GM19372 (cell line): ENCODE results near the gene KCNN1.
"Not testable (repeated sequence)": the region's sequence is repeated elsewhere in the genome, so short reads cannot be mapped to it uniquely, and the experiment has no call there.

Source experiments
- ATAC-seq: cut with Tn5 transposase; IDR thresholded peaks from one replicate; pipeline ENCODE4 v1.9.1; 2021; ENCODE audit warnings: mild to moderate bottlenecking, low read depth, moderate library complexity; ENCODE audit not compliant: unreplicated experiment

KCNN1 gene

DNA sequence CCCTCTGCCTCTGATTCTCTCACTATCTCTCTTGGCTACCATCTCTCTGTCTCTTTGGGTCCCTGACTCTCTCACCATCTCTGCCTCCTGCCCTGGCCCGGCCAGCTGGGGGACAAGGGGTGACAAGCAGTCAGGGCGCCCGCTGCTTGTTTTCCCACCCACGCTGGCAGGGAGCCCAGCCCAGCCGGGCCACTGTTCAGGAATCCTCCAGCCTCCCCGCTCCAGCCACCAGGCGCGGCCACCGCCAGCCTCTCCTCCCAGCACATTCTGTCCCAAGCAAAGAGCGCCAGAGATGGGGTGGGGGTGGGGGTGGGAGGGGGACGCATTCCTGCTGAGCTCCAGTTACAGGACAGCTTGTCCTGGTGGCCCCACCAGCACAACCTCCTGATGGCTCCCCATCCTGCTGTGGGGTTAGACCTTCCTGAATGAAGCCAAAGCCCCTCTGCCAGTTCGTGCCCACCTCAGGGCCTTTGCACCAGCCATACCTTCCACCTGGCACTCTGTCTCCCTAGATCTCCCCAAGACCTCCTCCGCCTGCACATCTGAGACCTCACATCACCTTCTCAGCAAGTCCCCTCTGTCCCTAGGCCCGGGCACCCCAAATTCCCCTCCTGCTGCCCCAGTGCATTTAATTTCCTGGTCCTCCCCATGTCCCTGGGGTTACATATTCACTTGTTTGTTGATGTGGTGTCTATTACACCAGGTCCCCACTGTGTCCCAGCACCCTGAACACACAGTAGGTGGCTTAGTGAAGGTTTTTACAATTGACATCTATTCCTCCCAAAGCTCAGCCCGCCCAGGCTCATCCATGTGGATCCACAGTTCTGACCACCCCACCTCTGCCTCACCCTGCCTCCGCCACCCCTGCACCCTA, 53.5 kb downstream of the KCNN1 start:
- ATAC-seq: no peak

- ATAC-seq: no peak
Observed at GRCh38 chr19:18021121-18021755, 54.3 kb downstream of the KCNN1 start.

- ATAC-seq: no peak
Observed at GRCh38 chr19:18023622-18024251, 56.8 kb downstream of the KCNN1 start.

- no peak for ATAC-seq
Observed at GRCh38 chr19:18027151-18027550, 60.2 kb downstream of the KCNN1 start.

DNA sequence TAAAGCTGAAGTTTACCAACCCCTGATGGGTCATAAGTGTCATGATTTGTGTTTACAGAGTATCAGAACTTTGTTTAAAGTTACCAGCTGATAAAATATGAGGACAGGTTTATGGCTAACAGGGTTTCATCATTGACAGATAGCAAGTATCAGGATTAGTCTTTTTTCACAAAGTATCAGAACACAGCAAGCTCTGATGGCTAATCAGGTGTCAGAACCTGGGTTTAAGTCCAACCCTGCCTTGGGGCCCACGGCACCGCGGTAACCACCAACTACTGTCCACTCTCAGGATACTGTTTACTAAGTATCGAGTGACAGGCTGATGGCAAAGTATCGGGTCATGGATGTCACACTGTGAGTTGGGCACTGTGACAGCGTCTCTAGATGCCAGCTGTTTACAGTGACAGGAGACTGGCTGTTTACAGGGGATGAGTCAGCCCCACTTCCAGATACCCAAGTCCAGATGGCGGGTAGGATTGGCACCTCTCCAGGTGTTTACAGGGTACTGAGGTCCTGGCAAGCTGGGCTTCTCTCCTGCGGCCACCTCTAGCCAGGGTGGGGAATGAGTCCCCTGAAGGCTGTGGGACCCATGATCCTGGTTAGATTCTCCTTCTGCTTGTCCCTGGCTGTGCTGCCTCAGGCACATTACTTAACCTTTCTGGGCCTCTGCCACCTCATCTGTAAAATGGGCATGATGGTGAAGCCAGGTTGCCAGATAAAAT, 62.9 kb downstream of the KCNN1 start:
- ATAC-seq: no peak

DNA sequence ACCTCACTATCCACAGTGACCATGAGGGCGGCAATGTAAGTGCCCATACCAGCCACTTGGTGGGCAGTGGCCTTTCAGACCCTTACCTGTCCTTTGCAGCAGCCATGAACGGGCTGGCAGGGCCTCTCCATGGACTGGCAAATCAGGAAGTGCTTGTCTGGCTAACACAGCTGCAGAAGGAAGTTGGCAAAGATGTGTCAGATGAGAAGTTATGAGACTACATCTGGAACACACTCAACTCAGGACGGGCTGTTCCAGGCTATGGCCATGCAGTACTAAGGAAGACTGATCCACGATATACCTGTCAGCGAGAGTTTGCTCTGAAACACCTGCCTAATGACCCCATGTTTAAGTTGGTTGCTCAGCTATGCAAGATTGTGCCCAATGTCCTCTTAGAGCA, 64.5 kb downstream of the KCNN1 start:
- not testable (repeated sequence) for ATAC-seq

GRCh38 chr19:18032102-18032501, 65.2 kb downstream of the KCNN1 start:
- not testable (repeated sequence) for ATAC-seq

DNA sequence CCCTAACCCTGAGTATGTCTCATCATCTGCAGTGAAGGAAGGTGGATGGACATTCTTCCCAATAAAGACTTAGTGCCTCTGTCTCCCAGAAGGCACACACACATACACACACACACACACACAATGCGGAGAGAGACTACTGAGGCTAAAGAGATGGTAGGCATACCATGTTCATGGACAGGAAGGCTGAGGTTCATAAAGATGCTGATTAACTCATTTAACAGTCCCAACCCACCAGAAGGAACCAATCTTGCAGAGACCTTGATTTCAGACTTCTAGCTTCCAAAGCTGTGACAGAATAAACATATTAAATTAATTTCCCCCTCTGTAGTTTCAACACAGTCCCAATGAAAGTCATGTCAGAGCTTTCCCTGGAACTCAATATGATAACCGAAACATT, 74.1 kb downstream of the KCNN1 start:
- ATAC-seq: no peak

DNA sequence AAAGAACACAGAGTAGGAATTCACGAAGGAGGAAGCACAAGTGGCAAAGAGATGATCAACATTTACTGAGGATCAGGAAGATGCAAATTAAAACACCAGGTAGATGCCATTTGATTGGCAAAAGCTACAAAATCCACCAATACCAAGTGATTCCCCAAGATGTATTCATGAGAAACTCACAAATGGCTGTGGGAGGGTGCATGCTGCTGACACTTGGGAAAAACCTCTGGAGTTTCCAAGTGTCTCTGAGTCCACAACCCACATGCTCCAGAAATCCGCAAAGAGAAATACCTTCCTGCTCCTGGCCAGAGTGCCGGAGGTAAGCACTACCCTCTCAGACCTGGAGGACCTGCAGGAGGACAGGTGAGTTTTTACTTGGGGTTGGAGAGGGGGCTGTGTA, 76.8 kb downstream of the KCNN1 start:
- ATAC-seq: no peak

DNA sequence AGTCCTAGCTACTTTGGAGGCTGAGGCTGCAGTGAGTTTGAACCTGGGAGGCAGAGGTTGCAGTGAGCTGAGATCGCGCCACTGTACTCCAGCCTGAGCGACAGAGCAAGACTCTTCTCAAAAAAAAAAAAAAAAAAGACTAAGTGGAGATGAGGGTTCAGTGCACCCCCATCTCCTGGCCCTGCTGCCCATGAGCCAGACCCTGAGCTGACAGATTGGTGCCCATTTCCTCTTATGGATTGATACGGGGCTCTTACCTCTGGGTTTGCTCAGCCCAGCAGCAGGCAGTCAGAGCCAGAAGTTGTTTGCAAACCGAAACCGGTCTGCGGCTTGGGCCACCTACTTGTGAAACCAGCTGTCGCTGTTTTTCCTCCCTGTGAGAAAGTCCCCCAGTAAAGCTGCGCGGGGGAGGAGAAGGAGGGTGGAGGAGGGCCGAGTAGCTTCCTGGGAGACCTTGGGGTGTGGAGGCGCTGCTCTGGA, 78.0 kb downstream of the KCNN1 start:
- peak; percentile 88 for ATAC-seq

- no peak for ATAC-seq
Observed at GRCh38 chr19:18045307-18046050, 78.6 kb downstream of the KCNN1 start.

GRCh38 chr19:18046059-18046718, 79.3 kb downstream of the KCNN1 start:
- ATAC-seq: no peak

DNA sequence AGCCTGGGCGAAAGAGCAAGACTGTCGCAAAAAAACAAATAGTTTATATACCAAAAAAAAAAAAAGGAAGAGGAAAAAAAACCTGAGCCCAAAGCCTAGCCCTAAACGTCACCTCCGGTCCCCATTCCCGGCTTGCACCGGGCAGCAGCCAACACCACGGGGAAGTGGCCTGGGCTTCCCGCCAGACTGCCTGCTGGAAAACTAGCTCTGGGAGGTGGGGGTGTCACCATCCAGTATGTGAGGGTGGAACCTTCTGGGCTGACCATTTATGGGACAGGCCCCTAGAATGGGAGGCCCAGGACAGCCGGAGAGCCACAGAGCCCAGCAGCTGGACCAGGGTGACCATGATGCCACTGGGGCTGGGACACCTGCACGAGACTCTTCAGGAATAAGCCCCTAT, 82.5 kb downstream of the KCNN1 start:
- ATAC-seq: no peak
